GM18951 (cell line): Measurements from ENCODE around the gene RBMS1.

Experiments
- POLR2A ChIP-seq: IDR thresholded peaks from 4 replicates; pipeline ENCODE4 v1.6.1; 2011; ENCODE audit warnings: mild to moderate bottlenecking; ENCODE audit not compliant: insufficient read length, insufficient read depth; ENCODE audit errors: extremely low read depth
- in situ Hi-C: fragments of 300-500 bp; cut with MboI; formaldehyde crosslinking; loops from one replicate; pipeline ENCODE4 v1.12.0; 2022; ENCODE audit warnings: low sequenced_read_pairs, mixed read lengths, inconsistent platforms; ENCODE audit not compliant: unreplicated experiment

The RBMS1 gene

GRCh38 chr2:160415991-160416390, 77.6 kb downstream of the RBMS1 start:
- TF ChIP-seq POLR2A: no peak
- in situ Hi-C loops: no loop called here

GRCh38 chr2:160411955-160412354, 81.7 kb downstream of the RBMS1 start:
- in situ Hi-C loops: no loop called here
- no peak for TF ChIP-seq POLR2A

GRCh38 chr2:160411167-160411566, 82.4 kb downstream of the RBMS1 start:
- in situ Hi-C loops: no loop called here
- no peak for TF ChIP-seq POLR2A

GRCh38 chr2:160409480-160409879, 84.1 kb downstream of the RBMS1 start:
- in situ Hi-C loops: no loop called here
- no peak for TF ChIP-seq POLR2A

GRCh38 chr2:160408959-160409291, 84.7 kb downstream of the RBMS1 start:
- in situ Hi-C loops: no loop called here
- no peak for TF ChIP-seq POLR2A

GRCh38 chr2:160408173-160408958, 85.2 kb downstream of the RBMS1 start:
- no peak for TF ChIP-seq POLR2A
- in situ Hi-C loops: no loop called here

GRCh38 chr2:160407393-160408172, 86.0 kb downstream of the RBMS1 start:
- in situ Hi-C loops: no loop called here
- no peak for TF ChIP-seq POLR2A

GRCh38 chr2:160406591-160407392, 86.8 kb downstream of the RBMS1 start:
- TF ChIP-seq POLR2A: no peak
- in situ Hi-C loops: no loop called here

GRCh38 chr2:160405077-160405867, 88.3 kb downstream of the RBMS1 start:
- in situ Hi-C loops: no loop called here
- no peak for TF ChIP-seq POLR2A

GRCh38 chr2:160402997-160403979, 90.3 kb downstream of the RBMS1 start:
- in situ Hi-C loops: no loop called here
- TF ChIP-seq POLR2A: no peak

- no peak for TF ChIP-seq POLR2A
- in situ Hi-C loops: no loop called here
Measured at GRCh38 chr2:160402501-160402900, 91.1 kb downstream of the RBMS1 start.

GRCh38 chr2:160401895-160402294, 91.7 kb downstream of the RBMS1 start:
- no peak for TF ChIP-seq POLR2A
- in situ Hi-C loops: no loop called here
